Muscle of leg (tissue), 11 donors: Measurements from ENCODE around the gene SUSD6. TPM values are rescaled to one million over a fixed set of nuclear protein-coding genes. Genes with fewer than 3 reads are reported as not detected.
"Not testable (repeated sequence)": the region's sequence is repeated elsewhere in the genome, so short reads cannot be mapped to it uniquely, and the experiment has no call there.

Experiments
- DNase-seq: peaks from one replicate; pipeline ENCODE4 v3.0.0; 2013
- H3K27ac ChIP-seq: one replicate; pipeline ENCODE4 v1.5.1; 2013; ENCODE audit warnings: mild to moderate bottlenecking, low read length, control low read depth
- H3K27me3 ChIP-seq: one replicate; pipeline ENCODE4 v1.6.1; 2013; ENCODE audit warnings: low read length; ENCODE audit not compliant: control insufficient read depth, insufficient read depth
- H3K36me3 ChIP-seq: one replicate; pipeline ENCODE4 v1.6.1; 2013; ENCODE audit warnings: low read length; ENCODE audit not compliant: control insufficient read depth, insufficient read depth
- H3K4me1 ChIP-seq: one replicate; pipeline ENCODE4 v1.6.1; 2013; ENCODE audit warnings: low read length; ENCODE audit not compliant: control insufficient read depth, insufficient read depth
- H3K4me3 ChIP-seq: one replicate; pipeline ENCODE4 v1.5.1; 2013; ENCODE audit warnings: low read length, control low read depth
- H3K9me3 ChIP-seq: replicated peaks from 2 replicates; pipeline ENCODE4 v1.6.1; 2013; ENCODE audit warnings: low read depth, low read length; ENCODE audit not compliant: control insufficient read depth
- WGBS: methylation state at CpG from one replicate; pipeline ENCODE4 v1.1.5; 2013; ENCODE audit warnings: missing lambda C conversion rate; ENCODE audit not compliant: insufficient coverage; 5-methylcytosine and 5-hydroxymethylcytosine counted together
- polyA plus RNA-seq, 8 donors: library from polyadenylated mRNA; unstranded; fragments of 120-200 nt; gene quantifications; one replicate each; pipeline versions ENCODE4 v1.2.1 to v1.2.3, GENCODE V29; 2013; ENCODE audit warnings: inconsistent platforms in 1 of 8, low replicate concordance in 1 of 8; ENCODE audit not compliant: insufficient read length in 8 of 8, insufficient read depth in 1 of 8
- total RNA-seq: library from RNA; stranded (reverse); fragments of 120-200 nt; gene quantifications from one replicate; pipeline ENCODE4 v1.2.4, GENCODE V29; 2013

SUSD6 gene
- total and polyA plus RNA-seq, 9 donors, result 7.8 to 22.1 (median 16.7) TPM

- H3K36me3 ChIP-seq, result no peaks in the 10 kb centered on the region
- H3K27me3 ChIP-seq, result no peaks in the 10 kb centered on the region
- WGBS, result no CpG with 5 or more reads among the region's 1 CpG
- no peak overlapping the region for H3K4me3 ChIP-seq
- no peaks in the 10 kb centered on the region for H3K9me3 ChIP-seq
- H3K4me1 ChIP-seq, result peaks cover 49% of the 10 kb centered on the region
- H3K27ac ChIP-seq, result peak overlapping the region; percentile 81
- no peak for DNase-seq
These were observed 81.2 kb downstream of the SUSD6 start for GRCh38 chr14:69692594-69692993.

GRCh38 chr14:69693145-69693544 is 81.7 kb downstream of the SUSD6 start:
- H3K36me3 ChIP-seq, result no peaks in the 10 kb centered on the region
- peak; percentile 88 for DNase-seq
- peak overlapping the region; percentile 81 for H3K27ac ChIP-seq
- H3K9me3 ChIP-seq, result no peaks in the 10 kb centered on the region
- H3K27me3 ChIP-seq, result no peaks in the 10 kb centered on the region
- WGBS, result no CpG with 5 or more reads among the region's 3 CpGs
- H3K4me1 ChIP-seq, result peaks cover 50% of the 10 kb centered on the region
- H3K4me3 ChIP-seq, result no peak overlapping the region

- Histone ChIP-seq H3K27ac (peak overlapping the region; percentile 81), H3K9me3 (no peaks in the 10 kb centered on the region), H3K36me3 (no peaks in the 10 kb centered on the region), H3K4me3 (no peak overlapping the region), H3K4me1 (peaks cover 45% of the 10 kb centered on the region), H3K27me3 (no peaks in the 10 kb centered on the region)
- WGBS, result 55% methylated on average over 2 of the region's 4 CpGs
- DNase-seq, result no peak
These were observed 82.7 kb downstream of the SUSD6 start for GRCh38 chr14:69693801-69694729.

GRCh38 chr14:69694730-69695281 is 83.4 kb downstream of the SUSD6 start:
- peak; percentile 54 for DNase-seq
- no peak overlapping the region for H3K4me3 ChIP-seq
- no peaks in the 10 kb centered on the region for H3K36me3 ChIP-seq
- no peaks in the 10 kb centered on the region for H3K9me3 ChIP-seq
- 61% methylated on average over 3 of the region's 5 CpGs for WGBS
- peaks cover 45% of the 10 kb centered on the region for H3K4me1 ChIP-seq
- H3K27me3 ChIP-seq, result no peaks in the 10 kb centered on the region
- peak overlapping the region; percentile 56 for H3K27ac ChIP-seq

GRCh38 chr14:69695322-69696203 is 84.2 kb downstream of the SUSD6 start:
- WGBS, result 87% methylated on average over 4 of the region's 6 CpGs
- Histone ChIP-seq H3K4me1 (peaks cover 47% of the 10 kb centered on the region), H3K9me3 (no peaks in the 10 kb centered on the region), H3K27me3 (no peaks in the 10 kb centered on the region), H3K36me3 (no peaks in the 10 kb centered on the region), H3K4me3 (no peak overlapping the region), H3K27ac (peak overlapping the region; percentile 56)
- DNase-seq, result peak; percentile 63

GRCh38 chr14:69696204-69696527 is 84.8 kb downstream of the SUSD6 start:
- no peaks in the 10 kb centered on the region for H3K36me3 ChIP-seq
- no peak overlapping the region for H3K4me3 ChIP-seq
- no peaks in the 10 kb centered on the region for H3K9me3 ChIP-seq
- H3K4me1 ChIP-seq, result peaks cover 49% of the 10 kb centered on the region
- H3K27me3 ChIP-seq, result no peaks in the 10 kb centered on the region
- H3K27ac ChIP-seq, result peak overlapping the region; percentile 56
- no peak for DNase-seq

GRCh38 chr14:69696633-69697557 is 85.5 kb downstream of the SUSD6 start:
- no peaks in the 10 kb centered on the region for H3K9me3 ChIP-seq
- WGBS, result 78% methylated on average over 2 of the region's 8 CpGs
- no peaks in the 10 kb centered on the region for H3K36me3 ChIP-seq
- H3K27me3 ChIP-seq, result no peaks in the 10 kb centered on the region
- DNase-seq, result no peak
- peak overlapping the region; percentile 56 for H3K27ac ChIP-seq
- no peak overlapping the region for H3K4me3 ChIP-seq
- peaks cover 57% of the 10 kb centered on the region for H3K4me1 ChIP-seq

- H3K9me3 ChIP-seq, result no peaks in the 10 kb centered on the region
- H3K4me1 ChIP-seq, result peaks cover 55% of the 10 kb centered on the region
- no peak overlapping the region for H3K4me3 ChIP-seq
- DNase-seq, result no peak
- 78% methylated on average over 3 of the region's 3 CpGs for WGBS
- no peaks in the 10 kb centered on the region for H3K27me3 ChIP-seq
- H3K27ac ChIP-seq, result no peak overlapping the region
- H3K36me3 ChIP-seq, result peaks cover 2% of the 10 kb centered on the region
These were observed 87.2 kb downstream of the SUSD6 start for GRCh38 chr14:69698572-69698971.

- WGBS, result 93% methylated on average over 6 of the region's 6 CpGs
- peaks cover 52% of the 10 kb centered on the region for H3K4me1 ChIP-seq
- not testable (repeated sequence) for DNase-seq, H3K27ac ChIP-seq, H3K27me3 ChIP-seq, H3K4me3 ChIP-seq, H3K9me3 ChIP-seq, H3K36me3 ChIP-seq
These were observed 87.8 kb downstream of the SUSD6 start for GRCh38 chr14:69699243-69699642.
